GM12874 (cell line): ENCODE results near the gene KLK7.

Experiments used
- TF ChIP-seq, protein P1 (sequence below): IDR thresholded peaks from 2 replicates; pipeline ENCODE4 v1.5.1; 2011; ENCODE audit warnings: low read depth, mild to moderate bottlenecking, control low read depth, low read length, moderate library complexity; ENCODE audit not compliant: insufficient read depth

The KLK7 gene

DNA sequence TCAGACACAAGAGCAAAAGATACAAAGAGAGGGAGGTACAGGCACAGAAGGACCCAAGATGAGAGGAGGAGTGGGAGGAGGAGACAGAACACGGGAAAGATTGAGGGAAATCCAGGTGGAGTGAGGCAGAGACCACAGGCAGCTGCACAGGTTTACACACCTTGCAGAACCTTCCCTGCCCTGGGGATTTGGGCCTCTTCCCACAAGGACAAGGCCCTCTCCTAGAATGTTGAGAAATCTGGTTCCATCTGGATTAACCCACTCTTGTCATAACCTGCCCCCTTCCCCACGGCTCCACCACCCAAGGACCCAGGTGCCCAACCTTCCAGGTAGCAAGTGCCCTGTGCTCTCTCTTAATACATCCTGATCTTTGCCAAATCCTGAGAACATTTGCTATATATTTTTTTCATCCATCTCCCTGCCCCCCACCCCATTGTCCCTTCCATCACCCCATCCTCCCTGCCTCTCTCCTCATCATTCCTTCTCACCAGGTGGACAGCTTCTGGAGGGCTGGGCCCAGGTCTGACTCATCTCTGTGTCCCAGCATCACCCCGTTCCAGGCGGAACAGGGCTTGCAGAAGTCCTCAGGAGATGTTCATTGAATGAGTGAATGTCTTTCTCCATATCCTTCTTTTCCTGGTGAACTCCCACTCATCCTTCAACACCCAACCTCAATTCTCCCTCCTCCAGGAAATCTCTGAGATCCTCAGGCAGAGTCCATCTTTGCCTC lies 26.5 kb upstream of the KLK7 start:
- TF ChIP-seq, protein P1, sequence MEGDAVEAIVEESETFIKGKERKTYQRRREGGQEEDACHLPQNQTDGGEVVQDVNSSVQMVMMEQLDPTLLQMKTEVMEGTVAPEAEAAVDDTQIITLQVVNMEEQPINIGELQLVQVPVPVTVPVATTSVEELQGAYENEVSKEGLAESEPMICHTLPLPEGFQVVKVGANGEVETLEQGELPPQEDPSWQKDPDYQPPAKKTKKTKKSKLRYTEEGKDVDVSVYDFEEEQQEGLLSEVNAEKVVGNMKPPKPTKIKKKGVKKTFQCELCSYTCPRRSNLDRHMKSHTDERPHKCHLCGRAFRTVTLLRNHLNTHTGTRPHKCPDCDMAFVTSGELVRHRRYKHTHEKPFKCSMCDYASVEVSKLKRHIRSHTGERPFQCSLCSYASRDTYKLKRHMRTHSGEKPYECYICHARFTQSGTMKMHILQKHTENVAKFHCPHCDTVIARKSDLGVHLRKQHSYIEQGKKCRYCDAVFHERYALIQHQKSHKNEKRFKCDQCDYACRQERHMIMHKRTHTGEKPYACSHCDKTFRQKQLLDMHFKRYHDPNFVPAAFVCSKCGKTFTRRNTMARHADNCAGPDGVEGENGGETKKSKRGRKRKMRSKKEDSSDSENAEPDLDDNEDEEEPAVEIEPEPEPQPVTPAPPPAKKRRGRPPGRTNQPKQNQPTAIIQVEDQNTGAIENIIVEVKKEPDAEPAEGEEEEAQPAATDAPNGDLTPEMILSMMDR, result no peak

DNA sequence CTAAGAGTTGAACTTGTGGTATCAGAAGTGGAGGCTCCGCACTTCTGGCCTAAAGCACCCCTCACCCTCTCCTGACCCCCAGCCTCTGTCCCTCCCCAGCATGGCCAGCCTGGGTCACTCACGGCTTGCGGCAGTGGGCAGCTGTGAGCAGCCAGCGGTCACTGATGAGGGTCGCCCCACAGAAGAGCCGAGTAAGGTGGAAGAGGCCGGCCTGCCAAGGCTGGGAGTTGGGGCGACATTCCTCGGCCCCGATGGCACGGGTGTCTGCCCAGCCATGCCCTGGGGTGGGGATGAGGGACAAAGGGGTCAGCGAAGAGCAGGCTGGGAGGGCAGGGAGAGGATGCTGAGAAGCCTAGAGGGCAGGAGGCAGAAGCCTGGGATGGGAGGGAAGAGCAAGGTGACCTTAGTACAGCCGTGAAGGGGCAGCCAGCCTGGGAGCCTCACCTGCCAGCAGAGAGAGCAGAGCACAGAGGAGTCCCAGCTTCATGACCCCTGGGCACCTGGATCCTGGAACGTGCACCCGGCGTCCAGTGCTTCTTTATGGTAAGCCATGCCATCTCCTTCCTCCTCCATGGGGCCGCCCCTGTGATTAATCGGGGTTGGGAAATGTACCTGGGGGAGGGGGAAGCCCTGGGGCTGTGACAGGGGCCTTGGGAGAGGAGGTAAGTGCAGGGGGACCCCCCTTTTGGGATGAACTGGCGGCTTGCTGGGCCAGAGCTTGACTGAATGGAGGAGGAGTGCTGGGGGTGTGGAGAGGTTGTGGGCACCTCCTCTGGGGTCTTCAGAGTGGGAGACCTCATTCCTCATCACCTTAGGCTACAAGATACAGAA lies 25.6 kb upstream of the KLK7 start:
- TF ChIP-seq, protein P1, result no peak

DNA sequence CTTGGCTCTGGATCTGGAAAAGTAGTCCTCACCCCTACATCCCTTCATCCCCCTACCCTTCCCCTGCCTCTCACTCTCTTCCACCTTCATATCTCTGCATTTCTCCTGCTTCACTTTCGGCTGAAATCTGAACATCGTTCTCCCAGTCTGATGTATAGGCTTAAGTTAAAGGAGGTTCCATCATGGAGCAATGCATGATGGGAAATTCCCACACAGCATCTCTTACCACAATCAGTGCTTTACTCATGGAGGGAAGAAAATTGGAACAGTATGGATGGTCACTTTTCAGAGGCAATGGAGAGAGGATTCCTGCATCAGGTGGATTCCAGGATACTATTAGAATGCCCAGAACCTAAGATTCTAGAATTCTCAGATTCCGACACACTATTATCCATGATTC lies 23.8 kb upstream of the KLK7 start:
- TF ChIP-seq, protein P1, result no peak

DNA sequence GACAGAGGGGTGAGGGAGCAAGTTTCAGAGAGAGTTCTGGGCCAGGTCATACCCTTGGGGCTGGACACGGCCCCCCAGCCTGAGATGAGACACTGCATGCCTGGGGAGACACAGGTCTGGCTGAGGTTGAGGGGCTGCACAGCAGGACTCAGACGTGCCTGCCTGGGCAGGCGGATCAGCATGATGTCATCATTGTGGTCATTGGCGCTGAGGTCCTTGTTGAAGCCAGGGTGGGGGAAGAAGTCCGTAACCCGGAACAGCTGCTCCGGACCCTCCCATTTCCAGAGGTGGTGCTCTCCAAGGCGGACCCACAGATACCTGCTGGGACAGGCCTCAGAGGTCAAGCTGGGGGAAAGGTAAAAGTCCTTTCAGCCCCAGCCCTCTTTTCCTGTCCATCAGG lies 22.7 kb upstream of the KLK7 start:
- TF ChIP-seq, protein P1, result no peak

DNA sequence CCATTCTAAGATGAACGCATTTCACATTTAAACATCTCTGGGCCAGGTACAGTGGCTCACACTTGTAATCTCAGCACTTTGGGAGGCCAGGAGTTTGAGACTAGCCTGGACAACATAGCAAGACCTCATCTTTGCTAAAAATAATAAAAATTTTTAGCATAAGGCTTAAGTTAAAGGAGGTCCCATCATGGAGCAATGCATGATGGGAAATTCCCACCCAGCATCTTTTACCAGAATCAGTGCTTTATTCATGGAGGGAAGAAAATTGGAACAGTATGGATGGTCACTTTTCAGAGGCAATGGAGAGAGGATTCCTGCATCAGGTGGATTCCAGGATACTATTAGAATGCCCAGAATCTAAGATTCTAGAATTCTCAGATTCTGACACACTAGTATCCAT lies 21.5 kb upstream of the KLK7 start:
- TF ChIP-seq, protein P1, result no peak

DNA sequence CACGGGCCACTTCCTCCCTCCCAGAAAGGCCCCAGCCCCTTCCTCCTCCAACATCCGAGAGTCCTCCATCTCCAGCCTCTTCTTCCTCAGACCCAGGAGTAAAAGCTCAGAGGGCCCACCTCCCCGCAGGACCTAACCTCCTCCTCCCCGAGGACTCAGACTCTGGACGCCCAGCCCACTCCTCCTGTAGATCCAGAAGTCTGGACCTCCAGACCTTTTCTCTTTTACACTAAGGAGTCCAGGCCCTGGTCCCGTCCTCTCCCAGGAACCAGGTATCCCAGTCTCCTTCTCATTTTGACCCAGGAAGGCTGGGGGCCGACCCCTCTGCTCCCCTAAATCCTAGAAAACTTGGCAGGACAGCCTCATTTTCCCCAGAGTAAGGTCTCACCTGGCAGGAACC lies 19.6 kb upstream of the KLK7 start:
- TF ChIP-seq, protein P1, result no peak

DNA sequence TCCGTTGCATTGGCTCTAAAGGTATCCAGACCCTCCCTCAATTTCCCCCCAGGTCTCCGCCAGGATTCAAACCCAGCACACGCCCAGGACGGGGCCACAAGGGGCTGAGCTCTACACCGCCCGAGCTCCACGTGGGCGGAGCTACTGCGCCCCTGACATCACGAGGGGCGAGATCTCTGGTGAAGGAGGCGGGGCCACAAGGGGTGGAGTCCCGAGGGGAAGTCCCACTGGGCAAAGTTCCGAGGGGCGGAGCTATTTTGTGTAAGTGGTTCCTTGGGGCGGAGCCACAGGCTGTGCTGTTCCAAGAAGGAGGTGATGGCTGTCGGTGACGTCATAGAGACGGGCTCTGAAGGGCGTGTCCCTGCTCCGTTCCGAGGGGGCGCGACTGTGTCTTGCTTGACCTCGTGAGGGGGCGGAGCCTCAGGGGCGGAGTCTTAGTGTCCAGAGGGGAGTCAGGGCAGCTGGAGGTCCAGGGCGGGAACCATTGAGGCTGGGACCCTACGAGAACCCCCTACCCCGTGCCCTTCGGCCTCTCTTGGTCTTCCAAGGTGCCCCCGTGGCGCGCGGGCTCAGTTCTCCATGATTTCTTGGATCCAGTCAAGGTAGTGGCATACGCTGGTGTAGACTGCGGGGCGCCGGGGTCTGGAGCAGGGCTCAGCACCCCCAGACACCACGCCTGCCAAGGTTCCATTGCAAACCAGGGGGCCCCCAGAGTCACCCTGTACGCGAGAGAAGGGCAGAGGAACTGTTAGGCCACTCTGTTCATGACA lies 19.0 kb upstream of the KLK7 start:
- TF ChIP-seq, protein P1, result no peak
